GM23338 (cell line): ENCODE measurements around the gene UBL3. TPM values are rescaled to one million over a fixed set of nuclear protein-coding genes. Genes with fewer than 3 reads are reported as not detected.

Source experiments
- ATAC-seq: fragments of 200-7000 bp; cut with Tn5 transposase; 3 replicates; pipeline ENCODE4 v1.9.1; 2020
- DNase-seq: peaks from one replicate; pipeline ENCODE4 v3.0.0-alpha.2; 2015; ENCODE audit warnings: low spot score
- H2AFZ ChIP-seq: fragments of 200-600 bp; sonication (generic); 2 replicates; pipeline ENCODE4 v1.8.0; 2016; ENCODE audit warnings: antibody characterized with exemption, mild to moderate bottlenecking, moderate library complexity
- H3F3A ChIP-seq: fragments of 200-600 bp; sonication (generic); replicated peaks from 2 replicates; pipeline ENCODE4 v1.8.0; 2017; ENCODE audit warnings: antibody characterized with exemption, mixed run types, low read depth
- H3K27ac ChIP-seq: fragments of 200-600 bp; sonication (generic); 2 replicates; pipeline ENCODE4 v1.6.1; 2016; ENCODE audit warnings: low read depth
- H3K27me3 ChIP-seq: fragments of 200-600 bp; sonication (generic); 2 replicates; pipeline ENCODE4 v1.8.0; 2016; ENCODE audit warnings: mild to moderate bottlenecking, mixed run types, moderate library complexity; ENCODE audit not compliant: insufficient read depth
- H3K36me3 ChIP-seq: fragments of 200-600 bp; sonication (generic); 2 replicates; pipeline ENCODE4 v1.8.0; 2016; ENCODE audit warnings: mild to moderate bottlenecking; ENCODE audit not compliant: insufficient read depth
- H3K4me1 ChIP-seq: fragments of 200-600 bp; sonication (generic); 2 replicates; pipeline ENCODE4 v1.8.0; 2016; ENCODE audit warnings: mild to moderate bottlenecking, moderate library complexity; ENCODE audit not compliant: insufficient read depth
- H3K4me2 ChIP-seq: fragments of 200-600 bp; sonication (generic); 2 replicates; pipeline ENCODE4 v1.7.1; 2017; ENCODE audit warnings: mixed run types
- H3K4me3 ChIP-seq: fragments of 200-600 bp; sonication (generic); 2 replicates; pipeline ENCODE4 v1.6.1; 2016; ENCODE audit warnings: mixed run types
- H3K79me2 ChIP-seq: fragments of 200-600 bp; sonication (generic); replicated peaks from 2 replicates; pipeline ENCODE4 v1.8.0; 2017; ENCODE audit warnings: mild to moderate bottlenecking; ENCODE audit not compliant: insufficient read depth
- H3K9me2 ChIP-seq: fragments of 200-600 bp; sonication (generic); 2 replicates; pipeline ENCODE4 v1.8.0; 2017; ENCODE audit not compliant: insufficient read depth
- H4K20me1 ChIP-seq: fragments of 200-600 bp; sonication (generic); replicated peaks from 2 replicates; pipeline ENCODE4 v1.8.0; 2017; ENCODE audit warnings: mild to moderate bottlenecking; ENCODE audit not compliant: insufficient read depth
- H3K27ac Mint-ChIP-seq: 2 replicates; pipeline ENCODE4 v1.8.0; 2020; ENCODE audit warnings: inconsistent platforms, mild to moderate bottlenecking, moderate library complexity, mixed read lengths
- H3K27me3 Mint-ChIP-seq: 3 replicates; pipeline ENCODE4 v1.8.0; 2022; ENCODE audit warnings: low read depth, mild to moderate bottlenecking, moderate library complexity, mixed read lengths, inconsistent platforms; ENCODE audit not compliant: insufficient read depth, poor library complexity
- H3K36me3 Mint-ChIP-seq: 3 replicates; pipeline ENCODE4 v1.8.0; 2021; ENCODE audit warnings: low read depth, mild to moderate bottlenecking, inconsistent platforms, moderate library complexity, mixed read lengths
- H3K4me1 Mint-ChIP-seq: 3 replicates; pipeline ENCODE4 v1.8.0; 2020; ENCODE audit warnings: mild to moderate bottlenecking, inconsistent platforms, mixed read lengths
- H3K4me3 Mint-ChIP-seq: 3 replicates; pipeline ENCODE4 v1.8.0; 2021; ENCODE audit warnings: moderate library complexity, mild to moderate bottlenecking, inconsistent platforms, mixed read lengths
- H3K9me3 Mint-ChIP-seq: 3 replicates; pipeline ENCODE4 v1.8.0; 2020; ENCODE audit warnings: moderate library complexity, mild to moderate bottlenecking, inconsistent platforms, mixed read lengths
- CTCF ChIP-seq, 2 experiments: fragments of 200-600 bp in 1 of 2; sonication (generic) in 1 of 2; conservative IDR thresholded peaks; 2 replicates each; pipeline versions ENCODE4 v1.5.1 to v1.6.1; 2016 to 2017; ENCODE audit warnings: antibody characterized with exemption in 2 of 2, low read depth in 2 of 2, mild to moderate bottlenecking in 2 of 2, moderate library complexity in 1 of 2
- ETS1 ChIP-seq: IDR thresholded peaks from 2 replicates; pipeline ENCODE4 v1.6.1; 2016; ENCODE audit warnings: antibody characterized with exemption
- EZH2 ChIP-seq: fragments of 200-600 bp; sonication (generic); IDR thresholded peaks from one replicate; pipeline ENCODE4 v1.8.0; 2017; ENCODE audit warnings: antibody characterized with exemption, mild to moderate bottlenecking, low read depth; ENCODE audit not compliant: unreplicated experiment
- JUNB ChIP-seq: IDR thresholded peaks from one replicate; pipeline ENCODE4 v1.6.1; 2016; ENCODE audit warnings: antibody characterized with exemption; ENCODE audit not compliant: unreplicated experiment
- REST ChIP-seq: IDR thresholded peaks from one replicate; pipeline ENCODE4 v1.6.1; 2018; ENCODE audit warnings: antibody characterized with exemption; ENCODE audit not compliant: unreplicated experiment
- STAT1 ChIP-seq: IDR thresholded peaks from one replicate; pipeline ENCODE4 v1.6.1; 2016; ENCODE audit warnings: antibody characterized with exemption; ENCODE audit not compliant: unreplicated experiment
- polyA plus RNA-seq: library from polyadenylated mRNA; unstranded; fragments of >200 nt; fragmentation: Nextera tagmentation; extraction: Ambion mirVana; gene quantifications from 2 replicates; pipeline ENCODE4 v1.2.1, GENCODE V29; 2016
- total RNA-seq: library from RNA; depleted of rRNA; stranded (reverse); fragments of >200 nt; shearing (Covaris generic); gene quantifications from 2 replicates; pipeline ENCODE4 v1.2.3, GENCODE V29; 2014

The UBL3 gene
- total and polyA plus RNA-seq, 2 experiments from 2014 or later: 9.7 to 21.1 TPM

GRCh38 chr13:29835280-29836061, 14.9 kb downstream of the UBL3 start:
- ATAC-seq (peak; percentile 76), DNase-seq (peak; percentile 57)
- H3K27me3 Mint-ChIP-seq: peaks cover 4% of the 10 kb centered on the region
- Histone ChIP-seq H3F3A (no peaks in the 10 kb centered on the region), H3K27ac (no peak overlapping the region), H3K4me1 (peaks cover 6% of the 10 kb centered on the region), H3K27me3 (no peaks in the 10 kb centered on the region), H3K4me3 (no peak overlapping the region), H2AFZ (no peak overlapping the region), H3K36me3 (no peaks in the 10 kb centered on the region), H4K20me1 (peaks cover 3% of the 10 kb centered on the region; the same call in 1 of the 2 replicates), H3K79me2 (peaks cover 99% of the 10 kb centered on the region), H3K4me2 (no peak overlapping the region), H3K9me2 (no peaks in the 10 kb centered on the region)
- no peak overlapping the region for H3K27ac Mint-ChIP-seq
- H3K36me3 Mint-ChIP-seq: peaks cover 13% of the 10 kb centered on the region
- TF ChIP-seq CTCF (conservative IDR thresholded peaks at IDR 0.05; ENCODE audit: low read depth in 2 of 2) (peak; percentile 17 to 38; a peak in 3 of 4 replicates), STAT1 (no peak), JUNB (no peak), ETS1 (no peak), REST (no peak), EZH2 (no peak)
- peaks cover 2% of the 10 kb centered on the region; the same call in 2 of the 3 replicates for H3K9me3 Mint-ChIP-seq
- H3K4me1 Mint-ChIP-seq: peaks cover 36% of the 10 kb centered on the region
- H3K4me3 Mint-ChIP-seq: no peak overlapping the region
